Measurements from ENCODE around the gene BRPF1. TPM values are rescaled to one million over a fixed set of nuclear protein-coding genes. Genes with fewer than 3 reads are reported as not detected.

BRPF1 gene
- total and polyA plus RNA-seq, 2 experiments from 2014 or later = 8.0 to 24.7 TPM

DNA sequence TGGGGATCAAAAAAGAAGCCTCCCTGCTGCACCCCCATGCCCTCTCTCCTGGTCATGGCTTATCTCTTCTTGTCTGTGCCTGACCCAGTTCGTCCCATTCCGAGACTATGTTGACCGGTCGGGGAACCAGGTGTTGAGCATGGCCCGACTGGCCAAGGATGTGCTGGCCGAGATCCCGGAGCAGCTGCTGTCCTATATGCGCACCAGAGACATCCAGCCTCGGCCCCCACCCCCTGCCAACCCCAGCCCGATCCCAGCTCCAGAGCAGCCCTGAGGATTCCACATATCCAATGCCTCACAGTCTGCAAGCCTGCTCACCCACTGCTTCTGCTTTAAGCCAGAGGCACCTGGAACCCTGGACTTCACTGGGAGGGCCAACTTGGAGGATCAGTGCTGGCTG is 2.1 kb upstream of the BRPF1 start:
- Histone ChIP-seq H3K9me2 (ENCODE audit: insufficient read depth) (no peaks in the 10 kb centered on the region), H3K27me3 (ENCODE audit: insufficient read depth) (no peaks in the 10 kb centered on the region), H3K4me1 (ENCODE audit: insufficient read depth) (peaks cover 16% of the 10 kb centered on the region), H4K20me1 (replicated peaks; ENCODE audit: insufficient read depth) (peaks cover 16% of the 10 kb centered on the region), H3F3A (replicated peaks; ENCODE audit: low read depth) (0 out of 2 replicates have a peak, but pooled peaks cover 8% of the 10 kb centered on the region), H3K79me2 (replicated peaks; ENCODE audit: insufficient read depth) (peaks cover 27% of the 10 kb centered on the region), H3K4me2 (no peak overlapping the region), H2AFZ (no peak overlapping the region), H3K36me3 (ENCODE audit: insufficient read depth) (no peaks in the 10 kb centered on the region), H3K27ac (ENCODE audit: low read depth) (no peak overlapping the region), H3K4me3 (no peak overlapping the region)
- Mint-ChIP-seq H3K4me3 (no peak overlapping the region), H3K36me3 (ENCODE audit: low read depth) (peaks cover 10% of the 10 kb centered on the region), H3K9me3 (no peaks in the 10 kb centered on the region), H3K27me3 (ENCODE audit: insufficient read depth, low read depth, poor library complexity) (peaks cover 4% of the 10 kb centered on the region), H3K4me1 (peaks cover 27% of the 10 kb centered on the region), H3K27ac (no peak overlapping the region)
- TF ChIP-seq POLR2AphosphoS5 (IDR thresholded peaks at IDR 0.05; ENCODE audit: low read depth) (no peak), CREB1 (CRISPR knock-in tag; IDR thresholded peaks at IDR 0.05; ENCODE audit: low read depth) (no peak), ZNF331 (CRISPR knock-in tag; IDR thresholded peaks at IDR 0.05; ENCODE audit: low read depth) (no peak), EZH2 (IDR thresholded peaks at IDR 0.05; ENCODE audit: low read depth, unreplicated experiment) (no peak), STAT1 (IDR thresholded peaks at IDR 0.05; ENCODE audit: unreplicated experiment) (no peak)
- TF ChIP-seq, protein P1, sequence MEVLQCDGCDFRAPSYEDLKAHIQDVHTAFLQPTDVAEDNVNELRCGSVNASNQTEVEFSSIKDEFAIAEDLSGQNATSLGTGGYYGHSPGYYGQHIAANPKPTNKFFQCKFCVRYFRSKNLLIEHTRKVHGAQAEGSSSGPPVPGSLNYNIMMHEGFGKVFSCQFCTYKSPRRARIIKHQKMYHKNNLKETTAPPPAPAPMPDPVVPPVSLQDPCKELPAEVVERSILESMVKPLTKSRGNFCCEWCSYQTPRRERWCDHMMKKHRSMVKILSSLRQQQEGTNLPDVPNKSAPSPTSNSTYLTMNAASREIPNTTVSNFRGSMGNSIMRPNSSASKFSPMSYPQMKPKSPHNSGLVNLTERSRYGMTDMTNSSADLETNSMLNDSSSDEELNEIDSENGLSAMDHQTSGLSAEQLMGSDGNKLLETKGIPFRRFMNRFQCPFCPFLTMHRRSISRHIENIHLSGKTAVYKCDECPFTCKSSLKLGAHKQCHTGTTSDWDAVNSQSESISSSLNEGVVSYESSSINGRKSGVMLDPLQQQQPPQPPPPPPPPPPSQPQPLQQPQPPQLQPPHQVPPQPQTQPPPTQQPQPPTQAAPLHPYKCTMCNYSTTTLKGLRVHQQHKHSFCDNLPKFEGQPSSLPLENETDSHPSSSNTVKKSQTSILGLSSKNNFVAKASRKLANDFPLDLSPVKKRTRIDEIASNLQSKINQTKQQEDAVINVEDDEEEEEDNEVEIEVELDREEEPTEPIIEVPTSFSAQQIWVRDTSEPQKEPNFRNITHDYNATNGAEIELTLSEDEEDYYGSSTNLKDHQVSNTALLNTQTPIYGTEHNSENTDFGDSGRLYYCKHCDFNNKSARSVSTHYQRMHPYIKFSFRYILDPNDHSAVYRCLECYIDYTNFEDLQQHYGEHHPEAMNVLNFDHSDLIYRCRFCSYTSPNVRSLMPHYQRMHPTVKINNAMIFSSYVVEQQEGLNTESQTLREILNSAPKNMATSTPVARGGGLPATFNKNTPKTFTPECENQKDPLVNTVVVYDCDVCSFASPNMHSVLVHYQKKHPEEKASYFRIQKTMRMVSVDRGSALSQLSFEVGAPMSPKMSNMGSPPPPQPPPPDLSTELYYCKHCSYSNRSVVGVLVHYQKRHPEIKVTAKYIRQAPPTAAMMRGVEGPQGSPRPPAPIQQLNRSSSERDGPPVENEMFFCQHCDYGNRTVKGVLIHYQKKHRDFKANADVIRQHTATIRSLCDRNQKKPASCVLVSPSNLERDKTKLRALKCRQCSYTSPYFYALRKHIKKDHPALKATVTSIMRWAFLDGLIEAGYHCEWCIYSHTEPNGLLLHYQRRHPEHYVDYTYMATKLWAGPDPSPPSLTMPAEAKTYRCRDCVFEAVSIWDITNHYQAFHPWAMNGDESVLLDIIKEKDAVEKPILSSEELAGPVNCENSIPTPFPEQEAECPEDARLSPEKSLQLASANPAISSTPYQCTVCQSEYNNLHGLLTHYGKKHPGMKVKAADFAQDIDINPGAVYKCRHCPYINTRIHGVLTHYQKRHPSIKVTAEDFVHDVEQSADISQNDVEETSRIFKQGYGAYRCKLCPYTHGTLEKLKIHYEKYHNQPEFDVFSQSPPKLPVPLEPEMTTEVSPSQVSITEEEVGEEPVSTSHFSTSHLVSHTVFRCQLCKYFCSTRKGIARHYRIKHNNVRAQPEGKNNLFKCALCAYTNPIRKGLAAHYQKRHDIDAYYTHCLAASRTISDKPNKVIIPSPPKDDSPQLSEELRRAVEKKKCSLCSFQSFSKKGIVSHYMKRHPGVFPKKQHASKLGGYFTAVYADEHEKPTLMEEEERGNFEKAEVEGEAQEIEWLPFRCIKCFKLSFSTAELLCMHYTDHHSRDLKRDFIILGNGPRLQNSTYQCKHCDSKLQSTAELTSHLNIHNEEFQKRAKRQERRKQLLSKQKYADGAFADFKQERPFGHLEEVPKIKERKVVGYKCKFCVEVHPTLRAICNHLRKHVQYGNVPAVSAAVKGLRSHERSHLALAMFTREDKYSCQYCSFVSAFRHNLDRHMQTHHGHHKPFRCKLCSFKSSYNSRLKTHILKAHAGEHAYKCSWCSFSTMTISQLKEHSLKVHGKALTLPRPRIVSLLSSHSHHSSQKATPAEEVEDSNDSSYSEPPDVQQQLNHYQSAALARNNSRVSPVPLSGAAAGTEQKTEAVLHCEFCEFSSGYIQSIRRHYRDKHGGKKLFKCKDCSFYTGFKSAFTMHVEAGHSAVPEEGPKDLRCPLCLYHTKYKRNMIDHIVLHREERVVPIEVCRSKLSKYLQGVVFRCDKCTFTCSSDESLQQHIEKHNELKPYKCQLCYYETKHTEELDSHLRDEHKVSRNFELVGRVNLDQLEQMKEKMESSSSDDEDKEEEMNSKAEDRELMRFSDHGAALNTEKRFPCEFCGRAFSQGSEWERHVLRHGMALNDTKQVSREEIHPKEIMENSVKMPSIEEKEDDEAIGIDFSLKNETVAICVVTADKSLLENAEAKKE (CRISPR knock-in tag; IDR thresholded peaks at IDR 0.05) = no peak
- TF ChIP-seq, protein P2, sequence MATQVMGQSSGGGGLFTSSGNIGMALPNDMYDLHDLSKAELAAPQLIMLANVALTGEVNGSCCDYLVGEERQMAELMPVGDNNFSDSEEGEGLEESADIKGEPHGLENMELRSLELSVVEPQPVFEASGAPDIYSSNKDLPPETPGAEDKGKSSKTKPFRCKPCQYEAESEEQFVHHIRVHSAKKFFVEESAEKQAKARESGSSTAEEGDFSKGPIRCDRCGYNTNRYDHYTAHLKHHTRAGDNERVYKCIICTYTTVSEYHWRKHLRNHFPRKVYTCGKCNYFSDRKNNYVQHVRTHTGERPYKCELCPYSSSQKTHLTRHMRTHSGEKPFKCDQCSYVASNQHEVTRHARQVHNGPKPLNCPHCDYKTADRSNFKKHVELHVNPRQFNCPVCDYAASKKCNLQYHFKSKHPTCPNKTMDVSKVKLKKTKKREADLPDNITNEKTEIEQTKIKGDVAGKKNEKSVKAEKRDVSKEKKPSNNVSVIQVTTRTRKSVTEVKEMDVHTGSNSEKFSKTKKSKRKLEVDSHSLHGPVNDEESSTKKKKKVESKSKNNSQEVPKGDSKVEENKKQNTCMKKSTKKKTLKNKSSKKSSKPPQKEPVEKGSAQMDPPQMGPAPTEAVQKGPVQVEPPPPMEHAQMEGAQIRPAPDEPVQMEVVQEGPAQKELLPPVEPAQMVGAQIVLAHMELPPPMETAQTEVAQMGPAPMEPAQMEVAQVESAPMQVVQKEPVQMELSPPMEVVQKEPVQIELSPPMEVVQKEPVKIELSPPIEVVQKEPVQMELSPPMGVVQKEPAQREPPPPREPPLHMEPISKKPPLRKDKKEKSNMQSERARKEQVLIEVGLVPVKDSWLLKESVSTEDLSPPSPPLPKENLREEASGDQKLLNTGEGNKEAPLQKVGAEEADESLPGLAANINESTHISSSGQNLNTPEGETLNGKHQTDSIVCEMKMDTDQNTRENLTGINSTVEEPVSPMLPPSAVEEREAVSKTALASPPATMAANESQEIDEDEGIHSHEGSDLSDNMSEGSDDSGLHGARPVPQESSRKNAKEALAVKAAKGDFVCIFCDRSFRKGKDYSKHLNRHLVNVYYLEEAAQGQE (IDR thresholded peaks at IDR 0.05; ENCODE audit: unreplicated experiment) = no peak
- ATAC-seq (no peak), DNase-seq (ENCODE audit: low spot score) (no peak)
